HG03575 (cell line): ENCODE measurements around the gene ARL2BP.

Experiments
- ATAC-seq: cut with Tn5 transposase; IDR thresholded peaks from one replicate; pipeline ENCODE4 v1.9.1; 2021; ENCODE audit not compliant: unreplicated experiment, insufficient number of reproducible peaks, low FRiP score; ENCODE audit errors: extremely low read depth

ARL2BP gene

DNA sequence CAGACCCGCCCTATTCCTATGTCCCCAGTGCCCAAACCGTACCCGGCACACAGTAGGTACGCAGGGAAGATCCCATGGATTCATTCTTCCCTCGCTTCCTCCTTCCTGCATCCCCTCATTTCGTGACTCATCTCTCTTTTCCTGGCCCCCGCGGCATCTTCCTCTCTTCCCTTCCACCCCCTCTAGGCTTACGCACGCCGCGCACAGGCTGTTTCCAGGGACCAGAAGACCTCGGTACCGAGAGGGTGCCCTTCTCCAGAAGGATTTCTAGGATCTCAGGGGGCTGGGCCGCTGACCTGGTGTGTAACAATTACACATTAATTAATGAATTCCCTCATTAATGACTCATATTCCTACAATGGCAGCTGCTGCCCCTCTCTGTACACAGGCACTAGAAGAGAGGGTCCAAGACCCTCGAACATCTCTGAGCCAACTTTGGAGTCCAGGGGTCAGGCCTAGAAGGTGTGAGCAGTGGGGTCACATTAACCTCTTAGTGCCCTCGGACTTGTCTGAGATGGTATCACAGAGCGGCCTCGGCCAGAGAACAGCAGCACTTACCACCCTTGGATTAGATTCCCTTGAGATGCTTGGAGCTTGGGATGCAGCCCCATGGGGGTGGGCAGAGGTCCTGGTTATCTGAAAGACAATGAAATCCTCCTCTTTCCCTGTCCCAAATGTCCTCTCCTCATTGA, 56.2 kb downstream of the ARL2BP start:
- no peak for ATAC-seq
